Tibial artery (tissue), 4 donors: Measurements from ENCODE around the gene PCTP.

Experiments
- DNase-seq, 2 donors: peaks; one replicate each; pipeline ENCODE4 v3.0.0-alpha.2; 2019
- H3K27ac ChIP-seq, 2 donors: fragments of 200-600 bp; sonication (generic) in 1 of 2; 1 replicate in 1 of 2; 2 replicates in 1 of 2; pipeline ENCODE4 v1.5.1; 2018 to 2019; ENCODE audit warnings: mild to moderate bottlenecking in 1 of 2
- H3K27me3 ChIP-seq, 2 donors: fragments of 200-600 bp; sonication (generic) in 1 of 2; one replicate each; pipeline versions ENCODE4 v1.5.1 to v1.6.0; 2016 to 2019
- H3K36me3 ChIP-seq, 3 donors: fragments of 200-600 bp; sonication (generic) in 2 of 3; one replicate each; pipeline ENCODE4 v1.5.1; 2016 to 2019; ENCODE audit warnings: mild to moderate bottlenecking in 2 of 3
- H3K4me1 ChIP-seq, 4 donors: fragments of 200-600 bp; sonication (generic) in 2 of 4; 1 replicate in 3 of 4; 2 replicates in 1 of 4; pipeline ENCODE4 v1.5.1; 2016 to 2019
- H3K4me3 ChIP-seq, 2 donors: fragments of 200-600 bp; sonication (generic) in 1 of 2; 1 replicate in 1 of 2; 2 replicates in 1 of 2; pipeline ENCODE4 v1.5.1; 2018 to 2019; ENCODE audit warnings: mild to moderate bottlenecking in 2 of 2
- H3K9me3 ChIP-seq, 3 donors: fragments of 200-600 bp; sonication (generic) in 1 of 3; one replicate each; pipeline ENCODE4 v1.5.1; 2016 to 2019
- intact Hi-C: fragments of 100-400 bp; cut with DNase I; formaldehyde crosslinking; loops from one replicate; pipeline ENCODE4 v1.15.0; 2023; ENCODE audit warnings: low total_unique reads
- TF ChIP-seq, protein P1 (sequence below), 2 experiments: fragments of 200-600 bp in 1 of 2; fragments of 450-650 bp in 1 of 2; IDR thresholded peaks; one replicate each; pipeline ENCODE4 v1.5.1; 2017 to 2019; ENCODE audit warnings: antibody characterized with exemption in 2 of 2, mild to moderate bottlenecking in 1 of 2, moderate library complexity in 1 of 2

The PCTP gene

DNA sequence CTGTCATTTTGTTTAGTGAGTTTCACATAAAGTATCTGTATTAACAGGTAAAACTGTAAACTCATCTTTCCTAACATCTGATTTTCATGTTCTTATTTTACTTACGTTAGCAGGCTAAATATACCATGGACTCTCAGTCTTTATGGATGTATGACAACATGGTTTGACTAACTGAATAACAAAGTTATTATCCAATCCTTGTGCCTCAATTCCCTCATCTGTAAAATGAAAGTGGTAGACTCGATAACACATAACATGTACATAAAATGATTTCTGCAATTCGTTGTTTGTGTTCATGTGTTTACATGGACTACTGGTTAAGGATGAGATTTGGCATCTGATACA lies 9.5 kb upstream of the PCTP start:
- H3K27me3 ChIP-seq, result no peaks in the 10 kb centered on the region
- H3K36me3 ChIP-seq, result no peaks in the 10 kb centered on the region
- TF ChIP-seq, protein P1, sequence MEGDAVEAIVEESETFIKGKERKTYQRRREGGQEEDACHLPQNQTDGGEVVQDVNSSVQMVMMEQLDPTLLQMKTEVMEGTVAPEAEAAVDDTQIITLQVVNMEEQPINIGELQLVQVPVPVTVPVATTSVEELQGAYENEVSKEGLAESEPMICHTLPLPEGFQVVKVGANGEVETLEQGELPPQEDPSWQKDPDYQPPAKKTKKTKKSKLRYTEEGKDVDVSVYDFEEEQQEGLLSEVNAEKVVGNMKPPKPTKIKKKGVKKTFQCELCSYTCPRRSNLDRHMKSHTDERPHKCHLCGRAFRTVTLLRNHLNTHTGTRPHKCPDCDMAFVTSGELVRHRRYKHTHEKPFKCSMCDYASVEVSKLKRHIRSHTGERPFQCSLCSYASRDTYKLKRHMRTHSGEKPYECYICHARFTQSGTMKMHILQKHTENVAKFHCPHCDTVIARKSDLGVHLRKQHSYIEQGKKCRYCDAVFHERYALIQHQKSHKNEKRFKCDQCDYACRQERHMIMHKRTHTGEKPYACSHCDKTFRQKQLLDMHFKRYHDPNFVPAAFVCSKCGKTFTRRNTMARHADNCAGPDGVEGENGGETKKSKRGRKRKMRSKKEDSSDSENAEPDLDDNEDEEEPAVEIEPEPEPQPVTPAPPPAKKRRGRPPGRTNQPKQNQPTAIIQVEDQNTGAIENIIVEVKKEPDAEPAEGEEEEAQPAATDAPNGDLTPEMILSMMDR (IDR thresholded peaks at IDR 0.05), result no peak
- intact Hi-C loops, result no loop called here
- H3K4me3 ChIP-seq, result no peak overlapping the region
- no peak overlapping the region for H3K27ac ChIP-seq
- no peak for DNase-seq
- H3K9me3 ChIP-seq, result no peaks in the 10 kb centered on the region
- H3K4me1 ChIP-seq, result no peaks in the 10 kb centered on the region

DNA sequence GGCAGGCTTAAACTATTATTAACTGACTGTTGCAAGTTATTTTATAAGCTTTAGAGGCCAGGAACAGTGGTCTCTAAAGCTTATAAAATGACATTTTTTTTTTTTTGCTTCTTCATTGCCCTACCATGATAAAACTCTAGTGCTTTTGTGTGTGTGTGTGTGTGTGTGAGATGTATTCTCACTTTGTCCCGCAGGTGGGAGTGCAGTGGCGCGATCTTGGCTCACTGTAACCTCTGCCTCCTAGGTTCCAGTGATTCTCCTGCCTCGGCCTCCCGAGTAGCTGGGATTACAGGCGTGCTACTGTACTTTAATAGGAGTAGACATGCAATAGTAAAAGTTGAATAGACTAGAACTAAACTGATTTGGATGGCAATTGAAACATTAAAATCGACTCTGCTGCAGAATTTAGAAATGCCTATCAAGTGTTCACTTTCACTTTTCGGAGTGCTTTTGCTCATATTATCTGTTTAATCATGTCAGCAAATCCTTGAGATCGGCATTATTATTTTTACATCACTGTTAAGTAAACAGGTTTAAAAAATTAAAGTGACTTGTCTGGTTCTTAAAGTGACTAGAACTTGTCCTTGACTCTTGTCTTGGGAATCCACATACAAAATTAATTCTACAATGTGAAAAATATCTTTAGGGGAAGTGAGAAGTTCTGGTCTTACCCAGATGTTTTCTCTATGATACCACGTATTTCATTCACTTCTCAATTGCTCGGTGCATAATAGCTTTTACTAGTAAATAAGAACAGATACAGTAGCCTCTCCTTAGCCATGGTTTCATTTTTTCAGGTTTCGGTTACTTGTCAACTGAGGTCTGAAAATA lies 8.4 kb upstream of the PCTP start:
- Histone ChIP-seq H3K4me3 (no peak overlapping the region), H3K9me3 (no peaks in the 10 kb centered on the region), H3K27ac (no peak overlapping the region), H3K4me1 (no peaks in the 10 kb centered on the region), H3K27me3 (no peaks in the 10 kb centered on the region), H3K36me3 (no peaks in the 10 kb centered on the region)
- TF ChIP-seq, protein P1 (IDR thresholded peaks at IDR 0.05), result no peak
- intact Hi-C loops, result no loop called here
- DNase-seq, result no peak

DNA sequence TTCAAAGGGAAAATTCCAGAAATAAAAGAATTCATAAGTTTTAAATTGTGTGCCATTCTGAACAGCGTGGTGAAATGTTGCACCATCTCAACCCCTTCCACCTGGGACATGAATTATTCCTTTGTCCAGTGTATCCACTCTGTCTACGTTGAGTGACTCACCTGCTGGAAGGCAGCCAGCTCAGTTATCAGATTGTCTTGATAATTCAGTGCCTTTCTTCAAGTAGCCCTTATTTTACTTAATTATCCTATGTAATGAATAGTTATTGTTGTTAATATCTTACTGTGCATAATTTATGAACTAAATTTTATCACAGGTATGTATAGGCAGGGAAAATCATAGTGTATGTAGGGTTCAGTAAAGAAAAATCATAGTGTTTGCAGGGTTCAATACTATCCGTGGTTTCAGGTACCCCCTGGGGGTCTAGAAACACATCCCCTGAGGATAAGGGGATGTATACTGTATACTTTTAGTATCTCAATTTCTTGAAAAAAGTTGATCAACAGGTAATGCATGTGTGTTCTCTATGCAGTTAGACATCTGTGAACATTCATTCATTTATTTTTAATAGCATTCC lies 7.7 kb upstream of the PCTP start:
- DNase-seq, result no peak
- H3K4me1 ChIP-seq, result no peaks in the 10 kb centered on the region
- H3K9me3 ChIP-seq, result no peaks in the 10 kb centered on the region
- no peaks in the 10 kb centered on the region for H3K36me3 ChIP-seq
- TF ChIP-seq, protein P1 (IDR thresholded peaks at IDR 0.05), result no peak
- intact Hi-C loops, result no loop called here
- H3K27ac ChIP-seq, result no peak overlapping the region
- no peak overlapping the region for H3K4me3 ChIP-seq
- H3K27me3 ChIP-seq, result no peaks in the 10 kb centered on the region

DNA sequence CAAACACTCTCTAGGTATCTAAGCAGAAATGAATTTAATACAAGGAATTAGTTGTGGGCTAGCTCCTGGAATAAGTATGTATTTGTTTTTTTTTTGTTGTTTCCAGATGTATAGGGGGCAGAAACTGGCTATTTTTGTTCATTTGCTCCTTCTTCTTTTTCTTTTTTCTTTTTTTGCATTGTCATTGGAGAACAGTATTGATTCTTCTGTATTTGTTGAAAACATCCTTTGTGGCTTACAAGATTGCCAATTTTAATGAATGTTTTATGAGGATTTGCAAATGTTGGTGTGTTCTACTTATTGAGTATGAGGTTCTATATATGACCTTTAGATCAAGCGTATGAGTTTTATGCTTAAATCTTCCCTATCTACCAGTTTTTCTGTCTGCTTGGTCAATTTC lies 5.6 kb upstream of the PCTP start:
- TF ChIP-seq, protein P1 (IDR thresholded peaks at IDR 0.05), result no peak
- Histone ChIP-seq H3K4me1 (no peaks in the 10 kb centered on the region), H3K9me3 (no peaks in the 10 kb centered on the region), H3K4me3 (no peak overlapping the region), H3K27ac (no peak overlapping the region), H3K27me3 (no peaks in the 10 kb centered on the region), H3K36me3 (no peaks in the 10 kb centered on the region)
- intact Hi-C loops, result no loop called here
- no peak for DNase-seq

GRCh38 chr17:55746466-55746865 lies 4.4 kb upstream of the PCTP start:
- H3K4me1 ChIP-seq, result peaks cover 0 to 2% (median under 1%) of the 10 kb centered on the region in 4 donors
- no peaks in the 10 kb centered on the region for H3K27me3 ChIP-seq
- no peak overlapping the region for H3K27ac ChIP-seq
- no peaks in the 10 kb centered on the region for H3K9me3 ChIP-seq
- TF ChIP-seq, protein P1 (IDR thresholded peaks at IDR 0.05), result no peak
- no peak overlapping the region for H3K4me3 ChIP-seq
- intact Hi-C loops, result no loop called here
- DNase-seq, result no peak
- no peaks in the 10 kb centered on the region for H3K36me3 ChIP-seq
